Activated naive CD8-positive, alpha-beta T cell (primary cell): Measurements from ENCODE around the gene FAXC.
"Not testable (repeated sequence)": the region's sequence is repeated elsewhere in the genome, so short reads cannot be mapped to it uniquely, and the experiment has no call there.

ENCODE experiments used
- H3K27ac Mint-ChIP-seq: one replicate; pipeline ENCODE4 v1.8.0; 2021; ENCODE audit warnings: mixed read lengths
- H3K27me3 Mint-ChIP-seq: one replicate; pipeline ENCODE4 v1.8.0; 2021; ENCODE audit warnings: mixed read lengths
- H3K36me3 Mint-ChIP-seq: one replicate; pipeline ENCODE4 v1.8.0; 2021; ENCODE audit warnings: mixed read lengths
- H3K4me1 Mint-ChIP-seq: one replicate; pipeline ENCODE4 v1.8.0; 2021; ENCODE audit warnings: low read depth, mixed read lengths
- H3K4me3 Mint-ChIP-seq: one replicate; pipeline ENCODE4 v1.8.0; 2021; ENCODE audit warnings: mild to moderate bottlenecking, mixed read lengths
- H3K9me3 Mint-ChIP-seq: one replicate; pipeline ENCODE4 v1.8.0; 2021; ENCODE audit warnings: low read depth, mixed read lengths

FAXC gene

GRCh38 chr6:99282479-99283062 is 66.9 kb downstream of the FAXC start:
- Mint-ChIP-seq H3K4me3 (no peak overlapping the region), H3K4me1 (no peaks in the 10 kb centered on the region), H3K36me3 (no peaks in the 10 kb centered on the region), H3K9me3 (no peaks in the 10 kb centered on the region), H3K27ac (no peak overlapping the region), H3K27me3 (peaks cover 6% of the 10 kb centered on the region)

- H3K9me3 Mint-ChIP-seq = no peaks in the 10 kb centered on the region
These were observed 72.7 kb downstream of the FAXC start for GRCh38 chr6:99276747-99277146.

GRCh38 chr6:99270826-99271225 is 78.6 kb downstream of the FAXC start:
- Mint-ChIP-seq H3K36me3 (no peaks in the 10 kb centered on the region), H3K27me3 (peaks cover 10% of the 10 kb centered on the region), H3K4me1 (no peaks in the 10 kb centered on the region), H3K27ac (no peak overlapping the region), H3K4me3 (no peak overlapping the region), H3K9me3 (no peaks in the 10 kb centered on the region)

More at GRCh38 chr6:99276747-99277146, 72.7 kb downstream of the FAXC start:
- Mint-ChIP-seq H3K4me1 (no peaks in the 10 kb centered on the region), H3K27me3 (peaks cover 14% of the 10 kb centered on the region), H3K36me3 (no peaks in the 10 kb centered on the region), H3K27ac (no peak overlapping the region), H3K4me3 (no peak overlapping the region)

GRCh38 chr6:99270030-99270429 is 79.4 kb downstream of the FAXC start:
- H3K27me3 Mint-ChIP-seq = peaks cover 9% of the 10 kb centered on the region
- no peaks in the 10 kb centered on the region for H3K4me1 Mint-ChIP-seq
- H3K27ac Mint-ChIP-seq = no peak overlapping the region
- H3K9me3 Mint-ChIP-seq = no peaks in the 10 kb centered on the region
- H3K36me3 Mint-ChIP-seq = no peaks in the 10 kb centered on the region
- H3K4me3 Mint-ChIP-seq = no peak overlapping the region

- Mint-ChIP-seq H3K4me3 (no peak overlapping the region), H3K4me1 (no peaks in the 10 kb centered on the region), H3K27ac (no peak overlapping the region)
These were observed 80.3 kb downstream of the FAXC start for GRCh38 chr6:99269207-99269606.

GRCh38 chr6:99266996-99267395 is 82.5 kb downstream of the FAXC start:
- H3K27me3 Mint-ChIP-seq = not testable (repeated sequence)

More at GRCh38 chr6:99269207-99269606, 80.3 kb downstream of the FAXC start:
- H3K36me3 Mint-ChIP-seq = no peaks in the 10 kb centered on the region
- H3K27me3 Mint-ChIP-seq = peaks cover 9% of the 10 kb centered on the region
- no peaks in the 10 kb centered on the region for H3K9me3 Mint-ChIP-seq

GRCh38 chr6:99265447-99265846 is 84.0 kb downstream of the FAXC start:
- not testable (repeated sequence) for H3K4me1 Mint-ChIP-seq, H3K36me3 Mint-ChIP-seq, H3K27ac Mint-ChIP-seq, H3K4me3 Mint-ChIP-seq, H3K9me3 Mint-ChIP-seq, H3K27me3 Mint-ChIP-seq

More at GRCh38 chr6:99266996-99267395, 82.5 kb downstream of the FAXC start:
- not testable (repeated sequence) for H3K36me3 Mint-ChIP-seq, H3K4me3 Mint-ChIP-seq, H3K4me1 Mint-ChIP-seq, H3K9me3 Mint-ChIP-seq, H3K27ac Mint-ChIP-seq

GRCh38 chr6:99254616-99255550 is 94.6 kb downstream of the FAXC start:
- no peak overlapping the region for H3K4me3 Mint-ChIP-seq
- H3K27ac Mint-ChIP-seq = no peak overlapping the region
- H3K27me3 Mint-ChIP-seq = peaks cover 5% of the 10 kb centered on the region
- no peaks in the 10 kb centered on the region for H3K9me3 Mint-ChIP-seq
- H3K36me3 Mint-ChIP-seq = no peaks in the 10 kb centered on the region
- H3K4me1 Mint-ChIP-seq = no peaks in the 10 kb centered on the region

GRCh38 chr6:99253271-99253670 is 96.2 kb downstream of the FAXC start:
- peaks cover 5% of the 10 kb centered on the region for H3K27me3 Mint-ChIP-seq
- H3K4me1 Mint-ChIP-seq = no peaks in the 10 kb centered on the region
- H3K4me3 Mint-ChIP-seq = no peak overlapping the region
- no peaks in the 10 kb centered on the region for H3K36me3 Mint-ChIP-seq
- H3K9me3 Mint-ChIP-seq = no peaks in the 10 kb centered on the region
- no peak overlapping the region for H3K27ac Mint-ChIP-seq

GRCh38 chr6:99252421-99252820 is 97.1 kb downstream of the FAXC start:
- Mint-ChIP-seq H3K9me3 (no peaks in the 10 kb centered on the region), H3K4me1 (no peaks in the 10 kb centered on the region), H3K27me3 (peaks cover 3% of the 10 kb centered on the region), H3K4me3 (no peak overlapping the region), H3K27ac (no peak overlapping the region), H3K36me3 (no peaks in the 10 kb centered on the region)

GRCh38 chr6:99250476-99250875 is 99.0 kb downstream of the FAXC start:
- H3K4me1 Mint-ChIP-seq = no peaks in the 10 kb centered on the region
- no peaks in the 10 kb centered on the region for H3K36me3 Mint-ChIP-seq
- peaks cover 6% of the 10 kb centered on the region for H3K27me3 Mint-ChIP-seq

GRCh38 chr6:99246602-99247001 is 102.9 kb downstream of the FAXC start:
- Mint-ChIP-seq H3K4me1 (no peaks in the 10 kb centered on the region), H3K4me3 (no peak overlapping the region), H3K27ac (no peak overlapping the region), H3K36me3 (no peaks in the 10 kb centered on the region), H3K27me3 (peaks cover 10% of the 10 kb centered on the region), H3K9me3 (no peaks in the 10 kb centered on the region)

More at GRCh38 chr6:99250476-99250875, 99.0 kb downstream of the FAXC start:
- Mint-ChIP-seq H3K27ac (no peak overlapping the region), H3K9me3 (no peaks in the 10 kb centered on the region), H3K4me3 (no peak overlapping the region)

- H3K27ac Mint-ChIP-seq = no peak overlapping the region
- no peaks in the 10 kb centered on the region for H3K4me1 Mint-ChIP-seq
- H3K27me3 Mint-ChIP-seq = peaks cover 11% of the 10 kb centered on the region
- no peaks in the 10 kb centered on the region for H3K36me3 Mint-ChIP-seq
- no peak overlapping the region for H3K4me3 Mint-ChIP-seq
- no peaks in the 10 kb centered on the region for H3K9me3 Mint-ChIP-seq
These were observed 107.5 kb downstream of the FAXC start for GRCh38 chr6:99241905-99242534.

GRCh38 chr6:99236010-99236409 is 113.5 kb downstream of the FAXC start:
- Mint-ChIP-seq H3K4me3 (no peak overlapping the region), H3K9me3 (no peaks in the 10 kb centered on the region), H3K27ac (no peak overlapping the region), H3K4me1 (no peaks in the 10 kb centered on the region), H3K36me3 (no peaks in the 10 kb centered on the region), H3K27me3 (peaks cover 30% of the 10 kb centered on the region)

GRCh38 chr6:99233219-99233618 is 116.3 kb downstream of the FAXC start:
- H3K36me3 Mint-ChIP-seq = no peaks in the 10 kb centered on the region
- no peaks in the 10 kb centered on the region for H3K4me1 Mint-ChIP-seq
- peaks cover 34% of the 10 kb centered on the region for H3K27me3 Mint-ChIP-seq
- H3K27ac Mint-ChIP-seq = no peak overlapping the region
- H3K4me3 Mint-ChIP-seq = no peak overlapping the region
- no peaks in the 10 kb centered on the region for H3K9me3 Mint-ChIP-seq
